B cell (primary cell): ENCODE measurements around the gene CHST1.

Source experiments
- CTCF ChIP-seq: fragments of 200-600 bp; IDR thresholded peaks from one replicate; pipeline ENCODE4 v1.8.0; 2022; ENCODE audit warnings: antibody characterized with exemption, mild to moderate bottlenecking
- EZH2 ChIP-seq: IDR thresholded peaks from 2 replicates; pipeline ENCODE4 v1.6.1; 2012; ENCODE audit warnings: borderline replicate concordance, low read depth, mild to moderate bottlenecking, moderate library complexity, low read length; ENCODE audit not compliant: insufficient read depth, poor library complexity, severe bottlenecking

- TF ChIP-seq CTCF (no peak), EZH2 (no peak)
These were observed 18.0 kb upstream of the CHST1 start for GRCh38 chr11:45683271-45684058.
